ENCODE data around the gene JAKMIP1.

GRCh38 chr4:6046526-6047129 is 153.7 kb downstream of the JAKMIP1 start:
- no peak for TF ChIP-seq POLR2A (IDR thresholded peaks at IDR 0.05; ENCODE audit: low read length)
- no peak for TF ChIP-seq GATA1 (IDR thresholded peaks at IDR 0.05; ENCODE audit: low read depth, low read length)

Measured in erythroblast (primary cell).